NCI-H128 (cell line): ENCODE measurements around the gene HOXA2.

Experiments
- DNase-seq: peaks from one replicate; lab custom pipeline; 2025; ENCODE audit not compliant: unreplicated experiment; lab: John Stamatoyannopoulos, UW

Gene HOXA2

DNA sequence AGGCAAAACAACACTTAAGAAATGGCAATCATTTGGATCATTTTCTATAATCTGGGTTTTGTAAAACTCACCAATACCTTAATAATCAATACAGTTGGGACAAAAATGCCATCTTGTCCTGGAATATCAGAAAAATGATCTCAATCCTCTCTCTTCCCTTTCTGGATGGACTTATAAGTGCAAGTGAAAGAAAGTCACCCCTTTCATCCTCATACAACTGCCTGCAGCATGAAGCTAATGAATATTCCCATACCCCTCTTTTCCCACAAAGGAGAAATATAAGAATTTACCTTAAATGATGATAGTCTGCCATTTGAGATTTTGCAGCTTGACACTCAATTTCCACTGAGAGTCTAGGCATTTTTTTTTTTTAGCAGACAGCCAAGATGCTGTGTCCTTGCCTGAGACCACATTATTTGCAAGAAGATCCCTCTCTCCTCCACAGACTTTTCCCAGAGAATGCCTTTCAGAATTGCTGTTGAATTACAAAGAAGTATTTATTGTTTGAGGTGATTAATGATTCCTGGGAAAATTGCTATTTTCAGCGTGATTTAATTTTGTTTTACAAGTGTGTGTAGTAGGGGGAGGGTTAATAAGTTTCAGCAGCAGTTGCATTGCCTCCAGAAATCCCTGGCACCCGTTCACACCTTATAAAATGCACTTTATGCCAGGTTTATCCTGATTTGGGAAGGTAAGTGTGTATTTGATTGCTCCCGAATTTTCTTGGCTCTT, 24.3 kb upstream of the HOXA2 start:
- no peak for DNase-seq

DNA sequence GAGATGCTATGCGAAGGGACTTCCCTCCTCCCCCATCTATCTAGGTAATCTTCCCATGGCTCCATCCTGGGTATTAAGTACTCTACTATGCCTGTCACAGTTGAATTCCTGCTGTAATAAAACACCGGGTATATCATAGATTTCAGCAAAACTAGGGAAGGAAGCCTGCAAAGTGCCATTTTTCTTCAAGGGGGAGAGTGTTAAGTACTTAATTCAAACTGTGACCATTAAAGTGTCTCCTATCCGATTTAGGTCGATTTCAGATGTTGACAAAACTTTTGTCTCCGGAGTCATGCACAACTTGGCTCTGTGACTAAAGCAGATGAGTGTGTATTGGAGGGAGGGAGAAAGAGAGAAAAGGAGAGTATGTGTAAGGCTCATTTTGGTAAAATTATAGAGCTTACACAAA, 23.5 kb upstream of the HOXA2 start:
- no peak for DNase-seq

DNA sequence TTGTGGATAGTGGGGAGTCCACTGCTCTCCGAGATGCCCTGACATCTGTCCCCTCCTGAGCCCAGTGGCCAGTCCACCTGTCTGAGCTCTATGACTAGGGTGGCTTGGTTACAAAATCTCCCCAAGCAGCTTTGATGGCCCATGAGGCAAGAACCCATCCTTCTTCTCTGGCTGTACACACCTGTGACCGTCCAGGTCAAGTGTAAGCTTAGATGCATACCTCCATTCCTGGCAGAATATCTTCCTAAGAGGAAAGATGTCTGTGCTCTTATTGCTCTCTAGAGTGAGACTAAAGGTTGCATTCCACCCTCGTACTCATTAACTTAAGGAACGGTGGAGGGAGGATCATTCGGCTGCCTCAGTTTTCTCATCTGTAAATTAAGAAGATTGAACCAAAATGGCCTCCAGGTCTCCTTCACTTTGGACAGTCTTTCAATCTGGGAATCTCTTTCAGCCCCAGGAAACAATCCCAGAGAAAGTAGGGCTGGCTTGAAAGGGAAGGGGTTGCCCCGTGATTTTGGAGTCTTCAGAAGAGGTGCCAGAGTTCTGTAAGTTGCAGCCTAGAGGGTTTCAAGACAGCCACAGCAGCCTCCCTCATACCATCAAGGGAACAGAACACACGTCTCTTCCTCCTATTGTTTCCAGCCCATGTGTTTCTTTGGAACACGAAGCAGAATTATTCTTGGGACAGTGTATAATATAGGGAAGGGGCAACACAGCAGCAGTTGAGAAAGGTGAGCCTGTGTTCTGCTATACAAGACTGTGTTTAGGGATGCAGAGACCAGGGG, 22.6 kb upstream of the HOXA2 start:
- DNase-seq: no peak

DNA sequence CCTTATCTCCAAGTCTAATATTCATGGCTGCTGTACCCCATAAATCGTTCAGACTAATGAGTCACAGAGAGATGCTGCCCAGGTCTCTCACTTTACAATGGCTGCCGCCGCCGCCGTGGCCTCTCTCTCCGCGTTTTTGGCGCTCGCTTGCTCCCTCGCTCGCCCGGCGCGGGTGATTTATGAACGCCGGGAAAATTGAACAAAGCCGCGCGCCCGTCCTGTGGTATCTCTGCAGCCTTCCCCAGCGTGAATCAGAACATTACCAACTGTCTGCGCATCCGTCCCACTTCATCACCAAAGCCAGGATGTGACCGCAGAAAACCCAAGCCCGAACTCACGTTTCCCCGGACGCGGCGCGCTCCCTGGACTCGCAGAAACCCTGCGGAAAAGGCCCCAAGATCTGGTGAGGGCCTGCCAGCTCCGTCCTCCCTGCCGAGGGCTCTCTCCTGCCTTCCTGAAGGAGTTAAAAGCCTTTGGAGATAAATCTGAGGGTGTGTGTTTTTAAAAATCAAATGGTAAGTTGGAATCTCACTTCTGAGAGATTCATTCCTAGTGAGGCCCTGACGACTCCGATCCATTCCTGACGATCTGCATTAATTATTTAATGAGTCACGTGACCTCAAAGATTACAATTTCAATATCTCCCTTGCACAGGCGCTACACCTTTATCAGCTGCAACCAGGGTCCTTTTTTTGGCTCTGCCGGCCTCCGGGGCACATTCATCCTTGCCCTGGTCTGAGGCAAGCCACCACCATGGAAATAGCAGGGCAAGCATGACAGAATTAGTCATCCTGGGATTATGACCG, 21.8 kb upstream of the HOXA2 start:
- DNase-seq: no peak

- no peak for DNase-seq
Measured at GRCh38 chr7:27123477-27124053, 21.1 kb upstream of the HOXA2 start.

DNA sequence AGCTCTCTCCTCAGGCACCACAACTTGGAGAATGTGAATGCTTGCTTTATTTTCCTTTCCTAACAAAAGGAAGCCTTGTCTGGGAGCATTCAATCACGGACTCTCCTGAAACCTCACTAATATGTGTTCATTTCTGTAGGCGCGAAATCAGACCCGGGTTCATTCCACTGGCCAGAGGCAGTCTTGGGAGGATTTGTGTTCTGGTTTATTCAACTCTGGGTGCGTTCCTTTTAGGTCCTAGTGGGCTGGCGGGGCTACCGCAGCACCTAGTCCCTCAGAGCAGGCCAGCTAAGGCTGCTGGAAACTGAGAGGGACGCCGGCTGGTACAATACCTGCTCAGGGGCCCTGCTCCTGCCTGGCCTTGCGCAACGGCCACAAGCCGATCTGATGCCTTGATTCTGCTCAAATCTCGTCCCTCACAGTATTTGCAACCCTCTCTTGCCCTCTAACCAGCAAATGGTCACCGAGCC, 20.6 kb upstream of the HOXA2 start:
- no peak for DNase-seq

GRCh38 chr7:27122077-27122910, 19.8 kb upstream of the HOXA2 start:
- no peak for DNase-seq

DNA sequence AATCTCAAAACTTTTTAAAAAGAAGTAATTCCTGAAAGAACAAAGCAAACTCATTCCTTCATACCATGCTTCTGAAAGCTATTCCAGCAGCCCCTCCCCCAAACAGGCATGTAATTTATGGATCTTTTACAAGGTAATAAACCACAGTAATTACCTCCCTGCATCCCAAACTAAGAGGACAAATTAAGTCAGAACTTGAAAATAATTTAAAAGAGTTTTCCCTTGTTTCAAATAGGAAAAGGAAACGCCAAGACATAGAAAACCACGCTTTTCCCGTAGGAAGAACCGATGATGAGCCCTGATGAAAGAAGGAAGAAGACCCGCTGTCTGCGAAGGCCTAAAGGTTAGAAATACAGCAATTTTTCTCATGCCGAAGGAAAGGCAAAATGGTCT, 19.2 kb upstream of the HOXA2 start:
- no peak for DNase-seq

- no peak for DNase-seq
Measured at GRCh38 chr7:27119412-27119911, 17.0 kb upstream of the HOXA2 start.

DNA sequence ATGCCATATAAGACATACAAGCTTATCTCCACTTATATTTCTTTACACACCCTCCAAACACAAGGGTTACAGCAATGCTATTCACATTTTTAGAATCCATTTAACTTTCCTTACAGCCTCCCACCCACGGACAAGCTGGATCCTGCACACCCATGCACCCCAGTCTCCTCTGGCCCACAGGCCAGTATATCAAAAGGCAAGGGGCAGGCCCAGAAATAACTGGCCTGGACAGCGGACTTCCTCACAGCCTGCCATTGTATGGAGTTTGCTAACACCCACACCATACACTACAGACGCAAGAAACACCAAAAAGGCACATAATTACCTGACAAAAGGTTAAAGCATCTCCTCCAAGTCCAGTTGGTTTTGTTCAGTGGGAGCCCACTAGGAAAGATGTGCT, 16.1 kb upstream of the HOXA2 start:
- DNase-seq: no peak

DNA sequence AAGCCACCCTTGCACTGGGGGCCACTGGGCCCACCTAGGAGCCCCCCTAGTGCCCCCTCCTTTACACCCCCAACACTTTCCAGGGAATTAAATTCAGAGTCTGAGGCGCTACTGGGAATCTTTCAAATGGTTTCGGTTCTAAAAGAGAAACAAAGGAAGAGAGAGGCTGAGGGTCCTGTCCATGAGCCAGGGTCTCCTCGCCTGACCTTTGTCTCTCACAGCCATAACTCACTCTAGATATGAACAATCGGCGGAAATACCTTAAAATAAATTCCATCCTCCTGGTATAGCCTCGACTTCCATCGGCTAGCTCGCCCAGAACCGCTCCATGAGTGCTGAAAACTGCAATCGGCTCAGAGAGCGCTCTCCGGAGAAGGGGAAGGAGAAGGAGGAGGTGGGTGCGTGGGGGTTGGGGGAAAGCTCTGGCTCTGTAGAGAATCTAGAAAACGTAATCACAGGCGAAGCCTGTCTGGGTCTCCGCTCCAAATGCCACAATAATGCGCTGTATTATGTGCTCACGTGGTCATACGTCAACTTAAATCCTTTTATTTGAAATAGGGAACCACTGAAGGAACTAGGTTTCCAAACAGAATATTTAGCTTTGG, 15.5 kb upstream of the HOXA2 start:
- DNase-seq: no peak

GRCh38 chr7:27116962-27117886, 14.7 kb upstream of the HOXA2 start:
- no peak for DNase-seq

GRCh38 chr7:27116031-27116961, 13.8 kb upstream of the HOXA2 start:
- no peak for DNase-seq

GRCh38 chr7:27115221-27116026, 12.9 kb upstream of the HOXA2 start:
- no peak for DNase-seq

- no peak for DNase-seq
Measured at GRCh38 chr7:27114881-27115220, 12.4 kb upstream of the HOXA2 start.

DNA sequence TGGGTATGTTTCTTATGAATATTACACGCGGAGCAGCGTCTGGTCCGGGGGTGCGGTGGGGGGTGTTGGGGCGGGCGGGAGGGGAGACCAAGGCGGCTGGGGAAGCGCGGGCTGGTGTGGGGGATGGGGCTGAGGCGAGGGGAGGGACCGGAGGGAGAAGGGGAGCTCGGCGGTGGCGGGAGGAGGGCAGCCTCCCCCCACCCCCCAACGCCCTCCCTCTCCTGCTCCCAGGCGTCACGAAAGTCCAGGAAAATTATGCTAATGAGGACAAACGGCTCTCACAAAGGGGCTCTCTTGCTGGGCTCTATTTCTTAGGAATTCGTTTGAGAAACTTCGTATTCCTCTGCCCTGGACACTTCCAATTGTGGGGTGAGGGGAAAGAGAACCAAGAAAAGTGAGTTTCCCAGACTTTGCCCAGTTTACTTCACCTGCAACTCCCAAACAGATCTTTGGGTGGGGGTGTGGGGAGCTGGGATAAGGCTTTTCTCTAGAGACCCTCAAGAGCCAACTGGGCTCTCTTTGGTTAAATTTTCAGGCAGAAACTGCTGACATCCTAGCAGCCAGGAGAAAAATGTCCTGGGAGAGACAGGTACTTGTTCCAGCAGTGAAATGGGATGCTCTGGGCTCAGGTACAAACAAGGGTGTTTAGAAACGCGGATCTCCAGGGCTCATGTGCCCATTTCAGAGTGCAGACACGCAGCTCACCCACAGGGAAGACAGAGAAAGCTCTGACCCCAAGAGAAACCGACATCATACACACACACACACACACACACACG, 11.7 kb upstream of the HOXA2 start:
- DNase-seq: no peak
